ENCODE data around the gene MYL12B. TPM values are rescaled to one million over a fixed set of nuclear protein-coding genes. Genes with fewer than 3 reads are reported as not detected.

Gene MYL12B
- total RNA-seq, 1 donor from 2014 or later: 214 TPM

DNA sequence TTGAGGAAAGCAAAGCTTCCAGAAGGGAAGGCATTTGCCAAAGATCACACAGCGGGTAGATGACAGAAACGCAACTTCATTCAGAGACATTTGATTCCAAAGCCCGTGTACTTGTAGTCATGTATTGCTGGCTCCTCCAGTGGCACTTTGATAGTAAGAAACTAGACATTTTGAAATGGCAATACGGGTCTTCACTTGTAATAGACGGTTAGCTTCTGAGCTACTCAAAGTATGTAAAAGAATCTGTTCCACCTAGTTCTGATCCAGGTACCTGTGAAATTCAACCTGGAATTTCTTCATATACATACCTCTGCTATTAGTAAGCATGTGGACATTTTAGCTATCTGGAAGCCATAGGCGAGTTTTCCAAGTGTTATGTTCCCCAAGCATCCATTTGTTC is 40.4 kb upstream of the MYL12B start:
- Histone ChIP-seq H3K36me3 (no peaks in the 10 kb centered on the region), H3K27me3 (no peaks in the 10 kb centered on the region), H3K4me3 (no peak overlapping the region), H3K4me1 (no peaks in the 10 kb centered on the region), H3K27ac (no peak overlapping the region), H3K9me3 (no peaks in the 10 kb centered on the region)
- intact Hi-C loops (cut with DNase I): no loop called here
- no peak for DNase-seq (ENCODE audit: extremely low spot score in 2 of 2)
- TF ChIP-seq POLR2AphosphoS5 (IDR thresholded peaks at IDR 0.05; ENCODE audit: insufficient read depth in 1 of 2, low read depth in 1 of 2): no peak
- TF ChIP-seq, protein P1, sequence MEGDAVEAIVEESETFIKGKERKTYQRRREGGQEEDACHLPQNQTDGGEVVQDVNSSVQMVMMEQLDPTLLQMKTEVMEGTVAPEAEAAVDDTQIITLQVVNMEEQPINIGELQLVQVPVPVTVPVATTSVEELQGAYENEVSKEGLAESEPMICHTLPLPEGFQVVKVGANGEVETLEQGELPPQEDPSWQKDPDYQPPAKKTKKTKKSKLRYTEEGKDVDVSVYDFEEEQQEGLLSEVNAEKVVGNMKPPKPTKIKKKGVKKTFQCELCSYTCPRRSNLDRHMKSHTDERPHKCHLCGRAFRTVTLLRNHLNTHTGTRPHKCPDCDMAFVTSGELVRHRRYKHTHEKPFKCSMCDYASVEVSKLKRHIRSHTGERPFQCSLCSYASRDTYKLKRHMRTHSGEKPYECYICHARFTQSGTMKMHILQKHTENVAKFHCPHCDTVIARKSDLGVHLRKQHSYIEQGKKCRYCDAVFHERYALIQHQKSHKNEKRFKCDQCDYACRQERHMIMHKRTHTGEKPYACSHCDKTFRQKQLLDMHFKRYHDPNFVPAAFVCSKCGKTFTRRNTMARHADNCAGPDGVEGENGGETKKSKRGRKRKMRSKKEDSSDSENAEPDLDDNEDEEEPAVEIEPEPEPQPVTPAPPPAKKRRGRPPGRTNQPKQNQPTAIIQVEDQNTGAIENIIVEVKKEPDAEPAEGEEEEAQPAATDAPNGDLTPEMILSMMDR (IDR thresholded peaks at IDR 0.05): no peak
- TF ChIP-seq POLR2A (IDR thresholded peaks at IDR 0.05): no peak

- no peak overlapping the region for H3K4me3 ChIP-seq
- no peak for TF ChIP-seq POLR2A (IDR thresholded peaks at IDR 0.05)
- TF ChIP-seq, protein P1 (IDR thresholded peaks at IDR 0.05): no peak
- no peak for TF ChIP-seq POLR2AphosphoS5 (IDR thresholded peaks at IDR 0.05; ENCODE audit: insufficient read depth in 1 of 2, low read depth in 1 of 2)
- H3K27ac ChIP-seq: no peak overlapping the region
- no peak for DNase-seq (ENCODE audit: extremely low spot score in 2 of 2)
- intact Hi-C loops (cut with DNase I): no loop called here
- no peaks in the 10 kb centered on the region for H3K9me3 ChIP-seq
- no peaks in the 10 kb centered on the region for H3K4me1 ChIP-seq
- no peaks in the 10 kb centered on the region for H3K27me3 ChIP-seq
- H3K36me3 ChIP-seq: no peaks in the 10 kb centered on the region
These were observed 38.6 kb upstream of the MYL12B start for GRCh38 chr18:3223356-3223755.

GRCh38 chr18:3224223-3224622 is 37.7 kb upstream of the MYL12B start:
- Histone ChIP-seq H3K36me3 (no peaks in the 10 kb centered on the region), H3K4me1 (no peaks in the 10 kb centered on the region), H3K27me3 (no peaks in the 10 kb centered on the region), H3K9me3 (no peaks in the 10 kb centered on the region), H3K27ac (no peak overlapping the region), H3K4me3 (no peak overlapping the region)
- TF ChIP-seq, protein P1 (IDR thresholded peaks at IDR 0.05): no peak
- TF ChIP-seq POLR2A (IDR thresholded peaks at IDR 0.05): no peak
- TF ChIP-seq POLR2AphosphoS5 (IDR thresholded peaks at IDR 0.05; ENCODE audit: insufficient read depth in 1 of 2, low read depth in 1 of 2): no peak
- no peak for DNase-seq (ENCODE audit: extremely low spot score in 2 of 2)
- intact Hi-C loops (cut with DNase I): no loop called here

DNA sequence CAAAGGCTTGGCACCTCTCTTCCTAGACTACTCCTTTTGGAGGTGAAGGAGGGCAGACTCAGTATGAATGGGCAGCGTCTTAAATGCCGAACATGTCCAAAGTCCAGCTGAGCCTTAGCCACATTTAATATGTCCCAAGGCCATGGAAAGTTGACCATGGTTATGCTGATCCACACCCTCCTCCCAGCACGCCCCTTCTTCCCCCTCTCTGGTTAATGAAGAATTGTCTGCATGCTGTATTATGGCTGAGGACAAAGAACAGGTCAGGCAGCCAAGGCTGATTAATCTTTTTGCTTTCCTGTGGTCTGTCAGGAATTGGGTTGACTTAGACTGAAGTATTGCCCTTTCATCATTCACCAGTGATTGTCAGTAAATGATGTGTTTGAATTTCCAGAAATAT is 36.3 kb upstream of the MYL12B start:
- Histone ChIP-seq H3K27me3 (no peaks in the 10 kb centered on the region), H3K4me3 (no peak overlapping the region), H3K27ac (no peak overlapping the region), H3K36me3 (no peaks in the 10 kb centered on the region), H3K4me1 (no peaks in the 10 kb centered on the region), H3K9me3 (no peaks in the 10 kb centered on the region)
- no peak for DNase-seq (ENCODE audit: extremely low spot score in 2 of 2)
- TF ChIP-seq POLR2A (IDR thresholded peaks at IDR 0.05) (no peak), POLR2AphosphoS5 (IDR thresholded peaks at IDR 0.05; ENCODE audit: insufficient read depth in 1 of 2, low read depth in 1 of 2) (no peak)
- TF ChIP-seq, protein P1 (IDR thresholded peaks at IDR 0.05): no peak
- intact Hi-C loops (cut with DNase I): no loop called here

- no peaks in the 10 kb centered on the region for H3K36me3 ChIP-seq
- no peaks in the 10 kb centered on the region for H3K27me3 ChIP-seq
- TF ChIP-seq POLR2AphosphoS5 (IDR thresholded peaks at IDR 0.05; ENCODE audit: insufficient read depth in 1 of 2, low read depth in 1 of 2) (no peak), POLR2A (IDR thresholded peaks at IDR 0.05) (no peak)
- TF ChIP-seq, protein P1 (IDR thresholded peaks at IDR 0.05): no peak
- intact Hi-C loops (cut with DNase I): no loop called here
- no peak for DNase-seq (ENCODE audit: extremely low spot score in 2 of 2)
- H3K9me3 ChIP-seq: no peaks in the 10 kb centered on the region
- H3K4me3 ChIP-seq: no peak overlapping the region
- H3K27ac ChIP-seq: no peak overlapping the region
- H3K4me1 ChIP-seq: no peaks in the 10 kb centered on the region
These were observed 35.9 kb upstream of the MYL12B start for GRCh38 chr18:3226048-3226447.
